ENCODE data around the gene YAF2.

DNA sequence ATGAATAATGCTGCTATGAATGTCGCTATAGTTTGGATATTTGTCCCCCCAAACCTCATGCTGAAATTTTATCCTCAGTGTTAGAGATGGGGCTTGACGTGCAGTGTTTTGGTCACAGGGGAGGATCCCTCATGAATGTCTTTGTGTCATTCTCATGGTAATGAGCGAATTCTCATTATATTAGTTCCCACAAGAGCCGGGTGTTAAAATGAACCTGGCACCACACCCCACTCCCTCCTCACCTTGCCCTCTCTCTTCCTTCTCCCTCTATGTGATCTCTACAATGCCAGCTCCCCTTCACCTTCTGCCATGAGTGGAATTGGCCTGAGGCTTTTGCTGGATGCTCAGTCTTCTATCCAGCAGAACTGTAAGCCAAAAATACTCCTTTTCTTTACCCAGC is 37.5 kb upstream of the YAF2 start:
- TF ChIP-seq, protein P1, sequence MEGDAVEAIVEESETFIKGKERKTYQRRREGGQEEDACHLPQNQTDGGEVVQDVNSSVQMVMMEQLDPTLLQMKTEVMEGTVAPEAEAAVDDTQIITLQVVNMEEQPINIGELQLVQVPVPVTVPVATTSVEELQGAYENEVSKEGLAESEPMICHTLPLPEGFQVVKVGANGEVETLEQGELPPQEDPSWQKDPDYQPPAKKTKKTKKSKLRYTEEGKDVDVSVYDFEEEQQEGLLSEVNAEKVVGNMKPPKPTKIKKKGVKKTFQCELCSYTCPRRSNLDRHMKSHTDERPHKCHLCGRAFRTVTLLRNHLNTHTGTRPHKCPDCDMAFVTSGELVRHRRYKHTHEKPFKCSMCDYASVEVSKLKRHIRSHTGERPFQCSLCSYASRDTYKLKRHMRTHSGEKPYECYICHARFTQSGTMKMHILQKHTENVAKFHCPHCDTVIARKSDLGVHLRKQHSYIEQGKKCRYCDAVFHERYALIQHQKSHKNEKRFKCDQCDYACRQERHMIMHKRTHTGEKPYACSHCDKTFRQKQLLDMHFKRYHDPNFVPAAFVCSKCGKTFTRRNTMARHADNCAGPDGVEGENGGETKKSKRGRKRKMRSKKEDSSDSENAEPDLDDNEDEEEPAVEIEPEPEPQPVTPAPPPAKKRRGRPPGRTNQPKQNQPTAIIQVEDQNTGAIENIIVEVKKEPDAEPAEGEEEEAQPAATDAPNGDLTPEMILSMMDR (IDR thresholded peaks at IDR 0.05): no peak
- TF ChIP-seq POLR2A (IDR thresholded peaks at IDR 0.05): no peak
